HL-60 (cell line): ENCODE measurements around the gene CDT1.

Experiments used
- POLR2AphosphoS5 ChIP-seq: IDR thresholded peaks from 2 replicates; pipeline ENCODE4 v1.6.1; 2012; ENCODE audit warnings: low read depth
- TF ChIP-seq, protein P1 (sequence below): IDR thresholded peaks from one replicate; pipeline ENCODE4 v1.5.1; 2011; ENCODE audit warnings: low read length, control low read depth, inconsistent platforms; ENCODE audit not compliant: insufficient read depth
- TF ChIP-seq, protein P2 (sequence below): IDR thresholded peaks from 2 replicates; pipeline ENCODE4 v1.6.1; 2012; ENCODE audit warnings: low read depth; ENCODE audit not compliant: insufficient replicate concordance

DNA sequence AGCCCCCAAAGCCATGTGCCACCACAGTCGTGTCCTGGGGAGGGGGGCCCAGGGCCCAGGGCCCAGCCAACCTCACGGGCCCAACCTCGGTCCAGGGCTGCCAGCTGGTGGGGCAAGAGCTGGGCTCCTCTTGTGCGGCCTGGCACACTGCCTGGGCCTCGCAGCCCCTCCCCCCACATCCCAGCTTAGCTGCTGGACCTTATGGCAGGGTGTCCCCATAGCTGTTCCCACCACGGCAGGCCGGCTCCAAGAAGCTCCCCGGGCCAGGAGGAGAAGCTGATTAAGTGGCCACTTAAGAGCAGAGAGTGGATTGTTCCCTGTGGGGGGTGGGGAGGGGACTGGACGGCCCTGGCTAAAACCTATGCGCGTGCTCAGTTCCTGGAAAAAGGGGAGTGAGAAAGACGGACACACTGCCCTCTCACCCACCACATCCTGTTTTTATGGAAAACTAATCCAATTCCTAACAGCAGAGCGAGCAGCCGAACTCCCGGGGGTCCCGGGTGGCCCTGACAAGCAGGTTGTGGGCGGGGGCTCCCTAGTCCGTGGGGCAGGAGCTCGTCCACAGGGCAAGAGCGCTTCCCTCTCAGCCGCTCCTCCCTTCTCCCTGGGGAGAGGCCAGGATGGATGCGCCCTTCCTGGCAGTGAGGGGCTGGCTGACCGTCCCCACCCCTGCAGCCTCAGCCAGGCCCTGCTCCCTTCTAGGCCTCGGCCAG, 35.4 kb upstream of the CDT1 start:
- TF ChIP-seq, protein P1, sequence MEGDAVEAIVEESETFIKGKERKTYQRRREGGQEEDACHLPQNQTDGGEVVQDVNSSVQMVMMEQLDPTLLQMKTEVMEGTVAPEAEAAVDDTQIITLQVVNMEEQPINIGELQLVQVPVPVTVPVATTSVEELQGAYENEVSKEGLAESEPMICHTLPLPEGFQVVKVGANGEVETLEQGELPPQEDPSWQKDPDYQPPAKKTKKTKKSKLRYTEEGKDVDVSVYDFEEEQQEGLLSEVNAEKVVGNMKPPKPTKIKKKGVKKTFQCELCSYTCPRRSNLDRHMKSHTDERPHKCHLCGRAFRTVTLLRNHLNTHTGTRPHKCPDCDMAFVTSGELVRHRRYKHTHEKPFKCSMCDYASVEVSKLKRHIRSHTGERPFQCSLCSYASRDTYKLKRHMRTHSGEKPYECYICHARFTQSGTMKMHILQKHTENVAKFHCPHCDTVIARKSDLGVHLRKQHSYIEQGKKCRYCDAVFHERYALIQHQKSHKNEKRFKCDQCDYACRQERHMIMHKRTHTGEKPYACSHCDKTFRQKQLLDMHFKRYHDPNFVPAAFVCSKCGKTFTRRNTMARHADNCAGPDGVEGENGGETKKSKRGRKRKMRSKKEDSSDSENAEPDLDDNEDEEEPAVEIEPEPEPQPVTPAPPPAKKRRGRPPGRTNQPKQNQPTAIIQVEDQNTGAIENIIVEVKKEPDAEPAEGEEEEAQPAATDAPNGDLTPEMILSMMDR = no peak
- no peak for TF ChIP-seq POLR2AphosphoS5
- TF ChIP-seq, protein P2, sequence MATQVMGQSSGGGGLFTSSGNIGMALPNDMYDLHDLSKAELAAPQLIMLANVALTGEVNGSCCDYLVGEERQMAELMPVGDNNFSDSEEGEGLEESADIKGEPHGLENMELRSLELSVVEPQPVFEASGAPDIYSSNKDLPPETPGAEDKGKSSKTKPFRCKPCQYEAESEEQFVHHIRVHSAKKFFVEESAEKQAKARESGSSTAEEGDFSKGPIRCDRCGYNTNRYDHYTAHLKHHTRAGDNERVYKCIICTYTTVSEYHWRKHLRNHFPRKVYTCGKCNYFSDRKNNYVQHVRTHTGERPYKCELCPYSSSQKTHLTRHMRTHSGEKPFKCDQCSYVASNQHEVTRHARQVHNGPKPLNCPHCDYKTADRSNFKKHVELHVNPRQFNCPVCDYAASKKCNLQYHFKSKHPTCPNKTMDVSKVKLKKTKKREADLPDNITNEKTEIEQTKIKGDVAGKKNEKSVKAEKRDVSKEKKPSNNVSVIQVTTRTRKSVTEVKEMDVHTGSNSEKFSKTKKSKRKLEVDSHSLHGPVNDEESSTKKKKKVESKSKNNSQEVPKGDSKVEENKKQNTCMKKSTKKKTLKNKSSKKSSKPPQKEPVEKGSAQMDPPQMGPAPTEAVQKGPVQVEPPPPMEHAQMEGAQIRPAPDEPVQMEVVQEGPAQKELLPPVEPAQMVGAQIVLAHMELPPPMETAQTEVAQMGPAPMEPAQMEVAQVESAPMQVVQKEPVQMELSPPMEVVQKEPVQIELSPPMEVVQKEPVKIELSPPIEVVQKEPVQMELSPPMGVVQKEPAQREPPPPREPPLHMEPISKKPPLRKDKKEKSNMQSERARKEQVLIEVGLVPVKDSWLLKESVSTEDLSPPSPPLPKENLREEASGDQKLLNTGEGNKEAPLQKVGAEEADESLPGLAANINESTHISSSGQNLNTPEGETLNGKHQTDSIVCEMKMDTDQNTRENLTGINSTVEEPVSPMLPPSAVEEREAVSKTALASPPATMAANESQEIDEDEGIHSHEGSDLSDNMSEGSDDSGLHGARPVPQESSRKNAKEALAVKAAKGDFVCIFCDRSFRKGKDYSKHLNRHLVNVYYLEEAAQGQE = no peak
